CD4-positive, alpha-beta memory T cell (primary cell): ENCODE data around the gene STIM1. TPM values are rescaled to one million over a fixed set of nuclear protein-coding genes. Genes with fewer than 3 reads are reported as not detected.
A peak's percentile ranks its signal among the peaks of the same experiment; 100 is the strongest.

Experiments
- CTCF ChIA-PET: fragments of 350-600 bp; sonication (Branson Sonifier 250); formaldehyde crosslinking; loops from one replicate; lab custom pipeline; 2021; ENCODE audit warnings: inconsistent platforms; ENCODE audit not compliant: partially characterized antibody; lab: Charles Lee
- POLR2A ChIA-PET: fragments of 350-600 bp; sonication (Branson Sonifier 250); formaldehyde crosslinking; loops from one replicate; lab custom pipeline; 2021; ENCODE audit not compliant: partially characterized antibody; lab: Charles Lee
- DNase-seq, 5 donors: peaks; one replicate each; pipeline versions ENCODE4 v3.0.0 to v3.0.0-alpha.2; 2020 to 2022; ENCODE audit warnings: mixed read lengths in 1 of 5
- H3K27ac ChIP-seq: one replicate; pipeline ENCODE4 v1.7.0; 2013; ENCODE audit warnings: low read depth, low read length
- H3K27me3 ChIP-seq: 2 replicates; pipeline ENCODE4 v1.7.0; 2013; ENCODE audit warnings: mild to moderate bottlenecking, low read length, moderate library complexity; ENCODE audit not compliant: insufficient read depth
- H3K36me3 ChIP-seq: 2 replicates; pipeline ENCODE4 v1.7.0; 2013; ENCODE audit warnings: mild to moderate bottlenecking, low read length, moderate library complexity; ENCODE audit not compliant: insufficient read depth
- H3K4me1 ChIP-seq: 2 replicates; pipeline ENCODE4 v1.7.0; 2013; ENCODE audit warnings: mild to moderate bottlenecking, low read length, moderate library complexity; ENCODE audit not compliant: insufficient read depth
- H3K4me3 ChIP-seq, 2 donors: one replicate each; pipeline ENCODE4 v1.7.0; 2013; ENCODE audit warnings: low read length in 2 of 2, mild to moderate bottlenecking in 1 of 2
- H3K9me3 ChIP-seq, 2 donors: one replicate each; pipeline ENCODE4 v1.7.0; 2013; ENCODE audit warnings: low read length in 2 of 2, control low read depth in 1 of 2; ENCODE audit not compliant: control insufficient read depth in 1 of 2
- H3K27ac Mint-ChIP-seq, 7 donors: one replicate each; pipeline ENCODE4 v1.8.0; 2020 to 2021; ENCODE audit warnings: mixed read lengths in 7 of 7, mild to moderate bottlenecking in 6 of 7, inconsistent platforms in 3 of 7, moderate library complexity in 3 of 7
- H3K27me3 Mint-ChIP-seq, 2 donors: one replicate each; pipeline ENCODE4 v1.8.0; 2020 to 2021; ENCODE audit warnings: mixed read lengths in 2 of 2
- H3K36me3 Mint-ChIP-seq, 2 donors: one replicate each; pipeline ENCODE4 v1.8.0; 2020 to 2021; ENCODE audit warnings: mixed read lengths in 2 of 2, inconsistent platforms in 1 of 2, mild to moderate bottlenecking in 1 of 2
- H3K4me1 Mint-ChIP-seq, 4 donors: one replicate each; pipeline ENCODE4 v1.8.0; 2020 to 2021; ENCODE audit warnings: mixed read lengths in 4 of 4, mild to moderate bottlenecking in 1 of 4
- H3K4me3 Mint-ChIP-seq, 8 donors: one replicate each; pipeline ENCODE4 v1.8.0; 2020 to 2021; ENCODE audit warnings: mixed read lengths in 8 of 8, mild to moderate bottlenecking in 7 of 8, moderate library complexity in 6 of 8, inconsistent platforms in 3 of 8
- H3K9me3 Mint-ChIP-seq, 8 donors: one replicate each; pipeline ENCODE4 v1.8.0; 2020 to 2021; ENCODE audit warnings: mixed read lengths in 8 of 8, mild to moderate bottlenecking in 5 of 8, inconsistent platforms in 3 of 8, moderate library complexity in 1 of 8
- intact Hi-C: fragments of 100-400 bp; cut with micrococcal nuclease; formaldehyde crosslinking; loops from one replicate; pipeline ENCODE4 v1.15.1; 2023
- polyA plus RNA-seq, 2 donors: library from polyadenylated mRNA; unstranded; fragments of 300-500 nt; fragmentation: Illumina TruSeq; gene quantifications; one replicate each; pipeline ENCODE4 v1.2.3, GENCODE V29; 2021
- total RNA-seq, 2 experiments: library from RNA; stranded (reverse); gene quantifications; one replicate each; pipeline ENCODE4 v1.2.3, GENCODE V29; 2021

STIM1 gene
- total and polyA plus RNA-seq, 4 experiments from 2014 or later = 27.7 to 87.4 (median 65.5) TPM

GRCh38 chr11:4086575-4087353, 231.3 kb downstream of the STIM1 start:
- H3K9me3 ChIP-seq = no peaks in the 10 kb centered on the region
- no peaks in the 10 kb centered on the region for H3K27me3 ChIP-seq
- Mint-ChIP-seq H3K4me1 (peaks cover 42 to 66% (median 49%) of the 10 kb centered on the region in 4 donors), H3K36me3 (peaks cover 56 to 69% of the 10 kb centered on the region in 2 donors), H3K9me3 (peaks cover 0 to 2% (median 0%) of the 10 kb centered on the region in 8 donors), H3K27ac (peak overlapping the region; percentile 62 to 99 (median 93)), H3K4me3 (peak overlapping the region in 5 of 8 donors; percentile 14 to 37 (median 23)), H3K27me3 (no peaks in the 10 kb centered on the region)
- ChIA-PET CTCF (interaction anchor here (0.6 to 6.3 kb wide), 5 partner anchors 14 to 247 kb away, joined by 3 to 58 read pairs (median 3); no protein-coding TSS in a partner anchor), POLR2A (interaction anchor here (1.0 kb wide), 1 partner anchor 11 kb away, joined by 3 read pairs; no protein-coding TSS in a partner anchor)
- peaks cover 30% of the 10 kb centered on the region for H3K36me3 ChIP-seq
- H3K4me3 ChIP-seq = no peak overlapping the region
- peaks cover 49% of the 10 kb centered on the region for H3K4me1 ChIP-seq
- intact Hi-C loops = no loop called here
- no peak for DNase-seq
- H3K27ac ChIP-seq = peak overlapping the region; percentile 18

GRCh38 chr11:4087551-4087950, 232.1 kb downstream of the STIM1 start:
- H3K27me3 ChIP-seq = no peaks in the 10 kb centered on the region
- Mint-ChIP-seq H3K27me3 (no peaks in the 10 kb centered on the region), H3K27ac (peak overlapping the region; percentile 62 to 99 (median 93)), H3K36me3 (peaks cover 57 to 66% of the 10 kb centered on the region in 2 donors), H3K4me1 (peaks cover 49 to 74% (median 57%) of the 10 kb centered on the region in 4 donors), H3K4me3 (peak overlapping the region in 2 of 8 donors; percentile 23 to 36), H3K9me3 (peaks cover 0 to 2% (median 0%) of the 10 kb centered on the region in 8 donors)
- H3K36me3 ChIP-seq = peaks cover 29% of the 10 kb centered on the region
- intact Hi-C loops = no loop called here
- ChIA-PET POLR2A (interaction anchor here (3.1 kb wide), 1 partner anchor 233 kb away, joined by 20 read pairs; the partner anchor contains the start of gene STIM1), CTCF (interaction anchor here (1.1 to 3.2 kb wide), 3 partner anchors 15 to 247 kb away, joined by 3 to 27 read pairs (median 5); partner anchors contain the start of gene RHOG)
- H3K4me3 ChIP-seq = no peak overlapping the region
- H3K9me3 ChIP-seq = no peaks in the 10 kb centered on the region
- H3K4me1 ChIP-seq = peaks cover 57% of the 10 kb centered on the region
- DNase-seq = no peak
- no peak overlapping the region for H3K27ac ChIP-seq

DNA sequence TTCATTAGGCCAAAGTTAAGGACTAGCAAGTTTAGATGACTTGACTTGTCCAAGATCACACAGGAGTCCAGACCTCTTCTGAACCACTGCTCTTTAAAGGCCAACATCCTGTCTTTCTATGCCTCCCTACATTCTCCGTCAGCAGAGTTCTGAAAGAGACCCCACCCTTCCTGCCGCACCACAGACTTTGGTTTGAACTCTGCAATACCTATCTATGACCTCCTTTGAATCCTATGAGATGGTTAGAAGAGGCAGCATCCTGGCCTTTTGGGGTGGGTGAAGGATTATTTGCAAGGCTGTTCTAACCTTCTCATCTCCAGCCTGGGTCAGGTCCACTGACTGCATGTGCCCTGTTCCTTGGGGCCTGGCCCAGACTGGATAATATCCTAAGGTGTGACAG, 234.8 kb downstream of the STIM1 start:
- no peaks in the 10 kb centered on the region for H3K27me3 Mint-ChIP-seq
- H3K27me3 ChIP-seq = no peaks in the 10 kb centered on the region
- CTCF ChIA-PET = interaction anchor here (1.6 to 3.2 kb wide), 3 partner anchors 17 to 240 kb away, joined by 7 to 27 read pairs (median 8); partner anchors contain the start of gene STIM1
- POLR2A ChIA-PET = interaction anchor here (0.9 to 3.1 kb wide), 4 partner anchors 17 to 251 kb away, joined by 3 to 20 read pairs (median 4); partner anchors contain the start of gene STIM1
- peak overlapping the region; percentile 68 to 92 (median 86) for H3K4me3 Mint-ChIP-seq
- peak overlapping the region; percentile 4 to 27 for H3K4me3 ChIP-seq
- peaks cover 57 to 94% (median 69%) of the 10 kb centered on the region in 4 donors for H3K4me1 Mint-ChIP-seq
- H3K27ac ChIP-seq = peak overlapping the region; percentile 65
- H3K4me1 ChIP-seq = peaks cover 76% of the 10 kb centered on the region
- no peaks in the 10 kb centered on the region for H3K9me3 ChIP-seq
- peak overlapping the region; percentile 94 to 99 (median 99) for H3K27ac Mint-ChIP-seq
- H3K36me3 Mint-ChIP-seq = peaks cover 38 to 53% of the 10 kb centered on the region in 2 donors
- peaks cover 0 to 2% (median 0%) of the 10 kb centered on the region in 8 donors for H3K9me3 Mint-ChIP-seq
- intact Hi-C loops = loop anchor here (5.0 kb wide), 1 partner anchor 248 kb away; the partner anchor contains the start of gene RHOG
- peak; percentile 76 to 85 (median 82) for DNase-seq
- peaks cover 15% of the 10 kb centered on the region for H3K36me3 ChIP-seq

DNA sequence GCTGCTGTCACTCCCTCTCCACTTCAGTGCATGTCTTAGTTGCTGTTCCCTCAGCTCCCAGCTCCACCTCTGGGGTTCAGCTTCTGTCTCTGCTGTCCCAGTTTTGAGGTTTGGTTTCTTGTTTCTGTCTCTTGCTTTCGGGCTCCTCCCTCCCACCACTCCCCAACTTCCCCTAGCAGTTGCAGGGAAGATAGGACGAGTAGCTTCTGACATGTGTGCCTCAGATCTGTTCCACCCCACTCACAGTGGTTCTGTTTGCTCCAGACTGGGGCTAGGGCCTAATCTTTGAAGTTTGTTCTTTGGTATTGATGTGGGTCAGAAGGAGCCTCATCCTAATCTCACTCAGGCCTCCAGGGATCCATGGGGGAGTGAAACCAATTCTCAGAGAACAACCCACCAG, 236.6 kb downstream of the STIM1 start:
- Histone ChIP-seq H3K27me3 (no peaks in the 10 kb centered on the region), H3K4me1 (peaks cover 82% of the 10 kb centered on the region), H3K36me3 (peaks cover 6% of the 10 kb centered on the region), H3K27ac (peak overlapping the region; percentile 65), H3K4me3 (peak overlapping the region; percentile 5 to 33), H3K9me3 (no peaks in the 10 kb centered on the region)
- peaks cover 0 to 5% (median 0%) of the 10 kb centered on the region in 8 donors for H3K9me3 Mint-ChIP-seq
- peak; percentile 28 to 60 (median 36) for DNase-seq
- ChIA-PET POLR2A (interaction anchor here (1.0 to 4.5 kb wide), 5 partner anchors 12 to 252 kb away, joined by 3 to 36 read pairs (median 5); partner anchors contain the start of genes RHOG and STIM1), CTCF (interaction anchor here (0.8 to 1.1 kb wide), 2 partner anchors 19 to 238 kb away, joined by 3 to 5 read pairs; no protein-coding TSS in a partner anchor)
- peaks cover 64 to 94% (median 76%) of the 10 kb centered on the region in 4 donors for H3K4me1 Mint-ChIP-seq
- intact Hi-C loops = loop anchor here (5.0 kb wide), 1 partner anchor 250 kb away; the partner anchor contains the start of gene RHOG
- H3K27ac Mint-ChIP-seq = peak overlapping the region; percentile 94 to 99 (median 99)
- H3K4me3 Mint-ChIP-seq = peak overlapping the region; percentile 83 to 94 (median 86)
- H3K36me3 Mint-ChIP-seq = peaks cover 25 to 44% of the 10 kb centered on the region in 2 donors
- no peaks in the 10 kb centered on the region for H3K27me3 Mint-ChIP-seq

- no peak for DNase-seq
- ChIA-PET CTCF (interaction anchor here (1.5 kb wide), 1 partner anchor 244 kb away, joined by 5 read pairs; no protein-coding TSS in a partner anchor), POLR2A (interaction anchor here (0.9 to 4.5 kb wide), 3 partner anchors 26 to 252 kb away, joined by 3 to 36 read pairs (median 3); partner anchors contain the start of gene STIM1)
- Mint-ChIP-seq H3K4me3 (peak overlapping the region; percentile 89 to 99 (median 98)), H3K36me3 (peaks cover 11 to 33% of the 10 kb centered on the region in 2 donors), H3K27me3 (no peaks in the 10 kb centered on the region), H3K9me3 (peaks cover 0 to 5% (median 0%) of the 10 kb centered on the region in 8 donors), H3K4me1 (peaks cover 58 to 91% (median 72%) of the 10 kb centered on the region in 4 donors), H3K27ac (peak overlapping the region; percentile 94 to 100 (median 99))
- H3K36me3 ChIP-seq = no peaks in the 10 kb centered on the region
- no peaks in the 10 kb centered on the region for H3K9me3 ChIP-seq
- intact Hi-C loops = loop anchor here (1.0 to 5.0 kb wide), 2 partner anchors 251 to 296 kb away; partner anchors contain the start of genes NUP98 and RHOG
- H3K27ac ChIP-seq = peak overlapping the region; percentile 90
- peak overlapping the region; percentile 84 to 91 for H3K4me3 ChIP-seq
- H3K27me3 ChIP-seq = no peaks in the 10 kb centered on the region
- peaks cover 87% of the 10 kb centered on the region for H3K4me1 ChIP-seq
These were observed 238.3 kb downstream of the STIM1 start for GRCh38 chr11:4093519-4094347.
